SK-N-SH treated with all-trans-retinoic acid at 6 μM for 48 hours (cell line): ENCODE results near the gene TBC1D3I.

Experiments used
- ARNTL ChIP-seq: fragments of 450-650 bp; formaldehyde crosslinking; IDR thresholded peaks from 2 replicates; pipeline ENCODE4 v1.5.0; 2020; ENCODE audit warnings: low read depth, mild to moderate bottlenecking, moderate library complexity, borderline replicate concordance
- CSRNP3 ChIP-seq: fragments of 250-450 bp; sonication (Bioruptor Pico); IDR thresholded peaks from 2 replicates; pipeline ENCODE4 v1.5.1; 2021; ENCODE audit warnings: mild to moderate bottlenecking, moderate library complexity
- ESRRG ChIP-seq: fragments of 250-450 bp; sonication (Bioruptor Pico); IDR thresholded peaks from 2 replicates; pipeline ENCODE4 v1.6.1; 2021; ENCODE audit warnings: mild to moderate bottlenecking
- GLIS3 ChIP-seq: fragments of 250-450 bp; sonication (Bioruptor Pico); IDR thresholded peaks from 2 replicates; pipeline ENCODE4 v1.5.0; 2020; ENCODE audit warnings: mild to moderate bottlenecking, moderate library complexity
- ISL1 ChIP-seq: fragments of 250-450 bp; sonication (Bioruptor Pico); IDR thresholded peaks from 2 replicates; pipeline ENCODE4 v2.1.2; 2022; ENCODE audit warnings: mild to moderate bottlenecking, moderate library complexity
- SNAI2 ChIP-seq: fragments of 250-450 bp; sonication (Bioruptor Pico); IDR thresholded peaks from 2 replicates; pipeline ENCODE4 v1.5.0; 2020; ENCODE audit warnings: mild to moderate bottlenecking, moderate library complexity
- TCF4 ChIP-seq: fragments of 250-450 bp; sonication (Bioruptor Pico); IDR thresholded peaks from 2 replicates; pipeline ENCODE4 v1.8.0; 2021; ENCODE audit warnings: mild to moderate bottlenecking, moderate library complexity, borderline replicate concordance
- ZC3H10 ChIP-seq: fragments of 250-450 bp; sonication (Bioruptor Pico); IDR thresholded peaks from 2 replicates; pipeline ENCODE4 v1.5.1; 2021; ENCODE audit warnings: mild to moderate bottlenecking, moderate library complexity
- ZFP30 ChIP-seq: fragments of 450-650 bp; formaldehyde crosslinking; IDR thresholded peaks from 2 replicates; pipeline ENCODE4 v1.5.0; 2022; ENCODE audit warnings: mild to moderate bottlenecking, moderate library complexity
- ZNF565 ChIP-seq: fragments of 450-650 bp; formaldehyde crosslinking; conservative IDR thresholded peaks from 2 replicates; pipeline ENCODE4 v1.5.0; 2020; ENCODE audit warnings: low read depth, mild to moderate bottlenecking, moderate library complexity
- ZNF70 ChIP-seq: fragments of 450-650 bp; formaldehyde crosslinking; IDR thresholded peaks from 2 replicates; pipeline ENCODE4 v1.5.0; 2020; ENCODE audit warnings: mild to moderate bottlenecking, moderate library complexity
- TF ChIP-seq, protein P1 (sequence below): fragments of 250-450 bp; sonication (Bioruptor Pico); IDR thresholded peaks from 2 replicates; pipeline ENCODE4 v1.8.0; 2020; ENCODE audit warnings: mild to moderate bottlenecking, moderate library complexity, borderline replicate concordance
- TF ChIP-seq, protein P2 (sequence below): fragments of 250-450 bp; sonication (Bioruptor Pico); IDR thresholded peaks from 2 replicates; pipeline ENCODE4 v1.5.1; 2020; ENCODE audit warnings: low read depth, mild to moderate bottlenecking, moderate library complexity

GRCh38 chr17:36214918-36215317 lies 49.5 kb downstream of the TBC1D3I start:
- TF ChIP-seq, protein P1, sequence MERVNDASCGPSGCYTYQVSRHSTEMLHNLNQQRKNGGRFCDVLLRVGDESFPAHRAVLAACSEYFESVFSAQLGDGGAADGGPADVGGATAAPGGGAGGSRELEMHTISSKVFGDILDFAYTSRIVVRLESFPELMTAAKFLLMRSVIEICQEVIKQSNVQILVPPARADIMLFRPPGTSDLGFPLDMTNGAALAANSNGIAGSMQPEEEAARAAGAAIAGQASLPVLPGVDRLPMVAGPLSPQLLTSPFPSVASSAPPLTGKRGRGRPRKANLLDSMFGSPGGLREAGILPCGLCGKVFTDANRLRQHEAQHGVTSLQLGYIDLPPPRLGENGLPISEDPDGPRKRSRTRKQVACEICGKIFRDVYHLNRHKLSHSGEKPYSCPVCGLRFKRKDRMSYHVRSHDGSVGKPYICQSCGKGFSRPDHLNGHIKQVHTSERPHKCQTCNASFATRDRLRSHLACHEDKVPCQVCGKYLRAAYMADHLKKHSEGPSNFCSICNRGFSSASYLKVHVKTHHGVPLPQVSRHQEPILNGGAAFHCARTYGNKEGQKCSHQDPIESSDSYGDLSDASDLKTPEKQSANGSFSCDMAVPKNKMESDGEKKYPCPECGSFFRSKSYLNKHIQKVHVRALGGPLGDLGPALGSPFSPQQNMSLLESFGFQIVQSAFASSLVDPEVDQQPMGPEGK (CRISPR knock-in tag) = no peak
- no peak for TF ChIP-seq CSRNP3
- no peak for TF ChIP-seq ZC3H10 (CRISPR knock-in tag)
- no peak for TF ChIP-seq ZNF70 (CRISPR knock-in tag)
- no peak for TF ChIP-seq ARNTL
- no peak for TF ChIP-seq ZFP30 (CRISPR knock-in tag)
- TF ChIP-seq TCF4 (CRISPR knock-in tag) = no peak
- TF ChIP-seq, protein P2, sequence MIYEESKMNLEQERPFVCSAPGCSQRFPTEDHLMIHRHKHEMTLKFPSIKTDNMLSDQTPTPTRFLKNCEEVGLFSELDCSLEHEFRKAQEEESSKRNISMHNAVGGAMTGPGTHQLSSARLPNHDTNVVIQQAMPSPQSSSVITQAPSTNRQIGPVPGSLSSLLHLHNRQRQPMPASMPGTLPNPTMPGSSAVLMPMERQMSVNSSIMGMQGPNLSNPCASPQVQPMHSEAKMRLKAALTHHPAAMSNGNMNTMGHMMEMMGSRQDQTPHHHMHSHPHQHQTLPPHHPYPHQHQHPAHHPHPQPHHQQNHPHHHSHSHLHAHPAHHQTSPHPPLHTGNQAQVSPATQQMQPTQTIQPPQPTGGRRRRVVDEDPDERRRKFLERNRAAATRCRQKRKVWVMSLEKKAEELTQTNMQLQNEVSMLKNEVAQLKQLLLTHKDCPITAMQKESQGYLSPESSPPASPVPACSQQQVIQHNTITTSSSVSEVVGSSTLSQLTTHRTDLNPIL = no peak
- no peak for TF ChIP-seq ZNF565 (CRISPR knock-in tag)
- no peak for TF ChIP-seq ISL1 (CRISPR knock-in tag)
- TF ChIP-seq SNAI2 (CRISPR knock-in tag) = no peak
- no peak for TF ChIP-seq GLIS3 (CRISPR knock-in tag)
- no peak for TF ChIP-seq ESRRG (CRISPR knock-in tag)
